Measurements from ENCODE around the gene KMT5C.
A peak's percentile ranks its signal among the peaks of the same experiment; 100 is the strongest.

Gene KMT5C

DNA sequence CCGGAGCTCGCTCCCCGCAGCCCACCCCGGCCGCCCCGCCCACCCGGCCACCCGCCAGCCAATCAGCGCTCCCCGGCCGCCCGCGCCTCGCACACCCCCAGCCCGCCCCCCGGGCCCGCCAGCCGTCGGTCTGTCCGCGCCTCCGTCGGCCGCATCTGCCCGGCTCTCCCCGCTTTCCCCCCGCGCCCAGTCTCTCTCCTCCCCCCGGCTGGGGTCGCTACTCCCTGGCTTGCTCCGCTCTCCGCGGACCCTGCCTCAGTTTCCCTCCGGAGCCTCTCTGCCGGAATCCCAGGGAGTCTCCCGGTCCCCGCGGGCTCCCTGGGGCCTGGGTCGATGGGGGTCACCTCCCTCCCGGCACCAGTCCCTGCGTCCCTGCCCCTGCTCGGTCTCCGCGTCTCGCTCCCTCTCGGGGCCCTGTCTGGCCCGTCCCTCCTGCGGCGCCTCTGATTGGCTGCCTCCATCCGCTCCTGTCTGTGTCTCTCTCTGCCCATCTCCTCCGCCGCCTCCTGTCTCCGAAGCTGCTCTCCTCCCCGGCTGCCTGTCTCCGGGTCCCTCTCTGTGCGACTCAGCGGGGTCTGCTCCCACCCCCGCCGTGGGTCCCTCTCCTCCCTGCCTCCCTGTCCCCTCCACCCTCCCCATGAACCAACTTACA is 30.1 kb downstream of the KMT5C start:
- DNase-seq, result peak; percentile 33

GRCh38 chr19:55370305-55370988 is 30.8 kb downstream of the KMT5C start, which contains the start of gene IL11:
Gene IL11, minus strand, starts transcription at chr19:55370463. Its CDS starts 153 bp downstream, at chr19:55370310.
- DNase-seq, result no peak

- DNase-seq, result peak; percentile 31
Measured at GRCh38 chr19:55372316-55373081, 32.8 kb downstream of the KMT5C start.

DNA sequence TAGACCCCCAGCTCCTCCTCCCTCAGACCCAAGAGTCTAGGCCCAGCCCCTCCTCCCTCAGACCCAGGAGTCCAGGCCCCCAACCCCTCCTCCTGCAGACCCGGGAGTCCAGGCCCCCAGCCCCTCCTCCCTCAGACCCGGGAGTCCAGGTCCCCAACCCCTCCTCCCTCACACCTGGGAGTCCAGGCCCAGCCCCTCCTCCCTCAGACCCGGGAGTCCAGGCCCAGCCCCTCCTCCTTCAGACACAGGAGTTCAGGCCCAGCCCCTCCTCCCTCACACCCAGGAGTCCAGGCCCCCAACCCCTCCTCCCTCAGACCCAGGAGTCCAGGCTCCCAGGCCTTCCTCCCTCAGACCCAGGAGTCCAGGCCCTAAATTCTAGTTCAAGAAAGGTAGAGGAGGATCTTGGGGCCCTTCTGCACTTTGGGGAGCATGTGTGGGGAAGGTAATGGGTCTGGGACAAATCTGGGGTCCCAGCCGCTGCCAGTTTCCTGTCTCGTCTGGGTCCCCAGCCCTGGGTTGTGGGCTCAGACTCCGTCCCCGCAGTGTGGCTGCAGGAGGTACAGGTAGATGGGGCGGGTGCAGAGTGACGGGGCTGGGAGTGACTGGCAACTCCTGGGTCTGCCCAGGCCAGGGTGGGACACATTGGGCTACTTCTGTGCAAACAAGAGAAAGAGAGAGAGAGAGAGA is 33.8 kb downstream of the KMT5C start:
- no peak for DNase-seq

GRCh38 chr19:55373993-55374757 is 34.5 kb downstream of the KMT5C start:
- DNase-seq, result no peak

- DNase-seq, result no peak
Measured at GRCh38 chr19:55376241-55376933, 36.7 kb downstream of the KMT5C start, which contains the start of gene TMEM190. Gene TMEM190, plus strand, starts transcription at chr19:55376826. Its CDS starts 28 bp downstream, at chr19:55376854.

DNA sequence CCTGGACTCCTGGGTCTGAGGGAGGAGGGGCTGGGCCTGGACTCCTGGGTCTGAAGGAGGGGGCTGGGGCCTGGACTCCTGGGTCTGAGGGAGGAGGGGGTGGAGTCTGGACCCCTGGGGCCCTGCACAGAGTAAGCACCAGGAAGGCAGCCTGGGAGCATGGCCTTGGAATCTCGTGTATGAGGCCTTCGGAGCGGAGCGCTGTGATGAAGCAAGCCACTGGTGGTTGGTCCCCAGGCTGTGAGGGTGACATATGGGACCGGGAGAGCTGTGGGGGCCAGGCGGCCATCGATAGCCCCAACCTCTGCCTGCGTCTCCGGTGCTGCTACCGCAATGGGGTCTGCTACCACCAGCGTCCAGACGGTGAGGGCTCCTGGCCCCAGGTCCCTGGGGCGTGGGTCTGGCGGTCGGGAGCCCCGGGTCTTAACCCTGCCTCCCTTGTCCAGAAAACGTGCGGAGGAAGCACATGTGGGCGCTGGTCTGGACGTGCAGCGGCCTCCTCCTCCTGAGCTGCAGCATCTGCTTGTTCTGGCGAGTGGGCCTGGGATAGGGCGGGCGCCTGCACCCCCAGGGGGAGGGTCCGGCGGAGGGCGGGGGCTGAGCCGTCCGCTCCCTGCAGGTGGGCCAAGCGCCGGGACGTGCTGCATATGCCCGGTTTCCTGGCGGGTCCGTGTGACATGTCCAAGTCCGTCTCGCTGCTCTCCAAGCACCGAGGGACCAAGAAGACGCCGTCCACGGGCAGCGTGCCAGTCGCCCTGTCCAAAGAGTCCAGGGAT is 37.9 kb downstream of the KMT5C start:
- no peak for DNase-seq

- DNase-seq, result no peak
Measured at GRCh38 chr19:55379174-55379573, 39.5 kb downstream of the KMT5C start.

DNA sequence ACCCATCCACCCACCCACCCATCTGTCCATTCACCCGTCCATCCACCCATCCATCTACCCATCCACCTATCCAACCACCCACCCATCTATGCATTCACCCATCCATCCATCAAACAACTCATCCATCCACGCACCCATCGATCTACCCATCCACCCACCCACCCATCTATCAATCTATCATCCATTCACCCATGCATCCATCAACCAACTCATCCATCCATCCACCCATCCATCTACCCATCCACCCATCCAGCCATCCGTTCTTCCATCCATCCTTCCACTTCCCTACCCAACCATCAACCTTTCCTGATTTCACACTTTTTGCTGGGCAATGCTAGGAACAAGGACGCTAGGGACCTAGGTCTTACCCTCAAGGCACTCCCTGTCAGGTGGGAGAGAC is 42.3 kb downstream of the KMT5C start:
- no peak for DNase-seq

- DNase-seq, result no peak
Measured at GRCh38 chr19:55382522-55383054, 42.9 kb downstream of the KMT5C start.

DNA sequence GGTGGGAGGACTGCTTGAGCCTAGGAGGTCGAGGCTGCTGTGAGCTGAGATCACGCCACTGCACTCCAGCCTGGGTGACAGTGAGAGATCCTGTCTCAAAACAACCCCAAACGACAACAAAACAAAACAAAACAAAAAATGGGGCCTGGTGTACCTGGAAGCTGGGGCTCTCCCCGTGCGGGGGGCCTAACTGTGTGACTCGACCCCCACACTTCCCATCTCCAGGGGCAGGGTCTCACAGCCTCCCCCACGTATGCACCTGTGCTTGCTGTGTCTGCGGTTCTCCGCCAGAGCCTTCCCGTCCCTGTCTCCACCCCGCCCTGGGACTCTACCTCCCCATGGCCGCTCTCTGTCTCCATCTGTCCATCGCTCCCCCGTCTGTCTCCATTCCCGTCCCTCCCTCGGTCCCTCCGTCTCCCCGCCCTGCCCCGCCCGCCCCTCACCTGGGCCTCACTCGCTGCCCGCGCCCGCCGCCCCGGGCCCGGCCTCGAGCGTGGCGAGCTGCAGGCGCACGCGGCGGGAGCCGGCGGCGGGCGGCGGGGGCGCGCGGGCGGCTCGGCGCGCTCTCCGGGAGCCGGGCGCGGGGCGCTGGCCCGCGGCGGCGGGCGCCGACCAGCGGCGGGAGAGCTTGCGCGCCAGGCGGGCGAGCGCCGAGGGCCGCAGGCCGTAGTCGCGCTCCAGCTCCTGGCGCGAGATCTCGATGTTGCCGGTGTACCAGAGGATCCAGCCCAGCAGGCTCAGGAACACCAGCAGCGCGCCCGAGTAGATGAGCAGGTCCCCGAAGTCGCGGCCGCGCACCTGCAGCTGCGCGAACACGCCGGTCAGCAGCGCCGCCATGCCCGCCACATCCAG is 43.8 kb downstream of the KMT5C start:
- peak; percentile 46 for DNase-seq

GRCh38 chr19:55384131-55384919 is 44.6 kb downstream of the KMT5C start, which contains the start of gene TMEM238:
Gene TMEM238, minus strand, starts transcription at chr19:55384292. Its CDS starts 33 bp downstream, at chr19:55384259.
- peak; percentile 44 for DNase-seq

- DNase-seq, result peak; percentile 95
Measured at GRCh38 chr19:55384920-55385723, 45.4 kb downstream of the KMT5C start.

- DNase-seq, result peak; percentile 97
Measured at GRCh38 chr19:55385724-55386492, 46.2 kb downstream of the KMT5C start, which contains the start of gene RPL28. Gene RPL28, plus strand, starts transcription at chr19:55385932. Its CDS starts 426 bp downstream, at chr19:55386358.

GRCh38 chr19:55386493-55386971 is 46.9 kb downstream of the KMT5C start:
- no peak for DNase-seq

DNA sequence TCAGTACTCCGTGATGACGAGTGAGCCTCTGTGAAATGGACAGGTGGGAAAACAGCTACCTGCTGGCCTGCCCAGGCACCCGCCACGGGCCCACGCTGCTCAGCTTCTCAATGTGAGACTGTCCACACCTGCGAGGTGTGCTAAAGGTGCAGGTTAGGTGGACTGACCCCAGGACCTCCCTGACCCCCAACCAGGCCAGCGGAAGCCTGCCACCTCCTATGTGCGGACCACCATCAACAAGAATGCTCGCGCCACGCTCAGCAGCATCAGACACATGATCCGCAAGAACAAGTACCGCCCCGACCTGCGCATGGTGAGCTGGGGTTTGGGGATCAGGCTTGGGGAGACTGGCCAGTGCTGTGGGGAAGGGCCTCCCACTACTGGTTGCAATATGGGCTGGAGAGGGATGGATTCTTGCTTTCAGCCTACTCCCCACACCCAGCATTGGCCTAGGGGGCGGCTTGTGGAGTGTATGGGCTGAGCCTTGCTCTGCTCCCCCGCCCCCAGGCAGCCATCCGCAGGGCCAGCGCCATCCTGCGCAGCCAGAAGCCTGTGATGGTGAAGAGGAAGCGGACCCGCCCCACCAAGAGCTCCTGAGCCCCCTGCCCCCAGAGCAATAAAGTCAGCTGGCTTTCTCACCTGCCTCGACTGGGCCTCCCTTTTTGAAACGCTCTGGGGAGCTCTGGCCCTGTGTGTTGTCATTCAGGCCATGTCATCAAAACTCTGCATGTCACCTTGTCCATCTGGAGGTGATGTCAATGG is 48.2 kb downstream of the KMT5C start:
- no peak for DNase-seq
